Lower leg skin (tissue), 4 donors: Measurements from ENCODE around the gene LRRC14B. TPM values are rescaled to one million over a fixed set of nuclear protein-coding genes. Genes with fewer than 3 reads are reported as not detected.
"Not testable (repeated sequence)": the region's sequence is repeated elsewhere in the genome, so short reads cannot be mapped to it uniquely, and the experiment has no call there.

ENCODE experiments used
- DNase-seq, 2 donors: peaks; one replicate each; pipeline ENCODE4 v3.0.0-alpha.2; 2019; ENCODE audit warnings: low spot score in 2 of 2
- H3K4me3 ChIP-seq: fragments of 200-600 bp; sonication (generic); 2 replicates; pipeline ENCODE4 v1.5.1; 2017; ENCODE audit warnings: mild to moderate bottlenecking, low read depth; ENCODE audit not compliant: poor library complexity, severe bottlenecking
- CTCF ChIP-seq, 3 donors: fragments of 450-650 bp; IDR thresholded peaks; one replicate each; pipeline ENCODE4 v1.5.1; 2016; ENCODE audit warnings: antibody characterized with exemption in 3 of 3, mild to moderate bottlenecking in 3 of 3, moderate library complexity in 2 of 3
- POLR2A ChIP-seq, 2 donors: fragments of 450-650 bp; IDR thresholded peaks; one replicate each; pipeline ENCODE4 v1.6.1; 2016 to 2017; ENCODE audit warnings: antibody characterized with exemption in 2 of 2, mild to moderate bottlenecking in 1 of 2, moderate library complexity in 1 of 2
- WGBS, 2 donors: methylation state at CpG; one replicate each; pipeline ENCODE4 v1.1.5; 2018; 5-methylcytosine and 5-hydroxymethylcytosine counted together
- intact Hi-C: fragments of 100-400 bp; cut with DNase I; formaldehyde crosslinking; loops from one replicate; pipeline ENCODE4 v1.15.0; 2023; ENCODE audit warnings: low total_unique reads
- total RNA-seq, 4 donors: library from RNA; depleted of rRNA; stranded (reverse); fragments of >200 nt; gene quantifications; one replicate each; pipeline ENCODE4 v1.1.0, GENCODE V29; 2016

LRRC14B gene
- total RNA-seq, 4 donors from 2014 or later: not detected

DNA sequence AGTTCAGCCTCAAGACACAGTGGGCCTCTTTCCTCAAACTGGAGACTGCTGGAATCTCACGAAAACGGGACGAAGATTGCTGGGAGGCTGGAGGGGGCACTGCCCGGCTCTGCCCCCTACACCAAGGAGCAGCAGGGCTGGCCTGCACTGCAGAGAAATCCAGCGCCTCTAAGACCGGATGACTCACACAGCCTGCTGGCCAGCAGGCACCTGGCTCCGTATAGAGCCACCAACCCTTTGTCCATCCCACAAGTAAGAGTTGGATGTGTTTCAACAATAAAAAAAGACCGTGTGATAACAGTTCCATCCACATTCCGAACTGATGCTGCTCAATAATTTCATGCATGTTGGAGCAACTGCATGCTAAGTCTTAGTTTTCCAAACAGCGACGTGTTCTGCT lies 15.1 kb downstream of the LRRC14B start:
- TF ChIP-seq POLR2A (IDR thresholded peaks at IDR 0.05) (no peak), CTCF (IDR thresholded peaks at IDR 0.05) (no peak)
- H3K4me3 ChIP-seq: no peak overlapping the region
- intact Hi-C loops: no loop called here
- 71 to 82% methylated on average over 11 of the region's 11 CpGs for WGBS, 2 donors
- no peak for DNase-seq

DNA sequence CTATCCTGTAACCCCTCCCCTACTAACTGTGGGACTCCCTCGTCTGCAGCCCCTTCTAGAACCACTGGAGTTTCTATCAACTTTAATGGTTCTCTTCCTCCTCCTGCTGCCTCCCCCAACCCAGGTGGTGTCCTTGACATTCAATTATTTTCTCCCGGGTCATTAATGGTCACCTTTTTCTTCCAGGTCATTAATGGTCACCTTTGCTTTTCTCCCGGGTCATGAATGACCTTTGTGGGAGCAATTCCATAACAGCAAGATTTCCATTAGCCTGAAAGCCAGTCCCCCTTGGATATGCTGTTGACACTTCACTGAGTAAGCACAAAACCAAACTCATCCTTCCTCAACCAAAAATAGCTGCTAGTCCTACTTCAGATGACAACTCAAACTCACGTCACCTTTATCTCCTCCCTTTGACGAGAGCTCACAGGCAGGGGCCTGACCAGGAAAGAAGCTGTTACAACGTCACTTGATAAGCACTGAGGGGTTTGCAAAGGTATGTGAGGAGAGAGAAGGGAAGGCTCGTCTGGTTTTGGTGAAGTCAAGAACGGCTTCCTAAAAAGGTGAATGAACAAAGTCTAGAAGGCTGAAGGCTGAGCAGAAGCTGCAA lies 15.7 kb downstream of the LRRC14B start:
- no peak overlapping the region for H3K4me3 ChIP-seq
- TF ChIP-seq POLR2A (IDR thresholded peaks at IDR 0.05): no peak
- no peak for TF ChIP-seq CTCF (IDR thresholded peaks at IDR 0.05)
- intact Hi-C loops: no loop called here
- DNase-seq: no peak
- WGBS, 2 donors: 88 to 91% methylated on average over 8 of the region's 8 CpGs

- TF ChIP-seq CTCF (IDR thresholded peaks at IDR 0.05) (no peak), POLR2A (IDR thresholded peaks at IDR 0.05) (no peak)
- WGBS, 2 donors: 80 to 83% methylated on average over 14 of the region's 14 CpGs
- DNase-seq: no peak
- H3K4me3 ChIP-seq: no peak overlapping the region
- intact Hi-C loops: no loop called here
Measured at GRCh38 chr5:207599-207998, 16.3 kb downstream of the LRRC14B start.

- no peak overlapping the region for H3K4me3 ChIP-seq
- DNase-seq: no peak
- TF ChIP-seq POLR2A (IDR thresholded peaks at IDR 0.05) (no peak), CTCF (IDR thresholded peaks at IDR 0.05) (no peak)
- intact Hi-C loops: no loop called here
- WGBS, 2 donors: 80 to 82% methylated on average over 15 of the region's 15 CpGs
Measured at GRCh38 chr5:208449-209114, 17.3 kb downstream of the LRRC14B start.

DNA sequence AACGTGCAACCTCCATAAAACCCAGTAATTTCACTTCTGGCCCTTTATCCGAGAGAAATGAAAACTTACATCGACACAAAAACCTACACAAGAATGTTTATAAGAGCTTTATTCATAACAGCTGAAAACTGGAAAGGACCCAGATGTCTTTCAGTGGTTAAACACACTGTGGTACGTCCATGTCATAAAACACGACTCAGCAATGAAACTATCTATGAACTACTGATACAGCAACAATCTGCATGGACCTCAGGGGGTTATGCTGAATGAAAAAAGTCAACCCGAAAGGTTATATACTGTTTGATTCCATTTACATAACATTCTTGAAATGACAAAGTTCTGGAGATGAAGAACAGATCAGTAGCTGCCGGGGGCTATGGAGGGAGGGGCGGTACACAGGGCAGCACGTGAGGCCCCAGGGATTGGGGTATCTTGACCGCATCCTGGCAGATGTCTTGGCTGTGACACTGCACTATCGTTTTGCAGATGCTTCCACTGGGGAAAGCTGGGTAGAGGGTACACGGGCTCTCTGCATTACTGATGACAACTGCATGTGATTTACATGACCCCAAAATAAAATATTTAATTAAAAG lies 22.6 kb downstream of the LRRC14B start:
- DNase-seq: no peak
- no peak overlapping the region for H3K4me3 ChIP-seq
- no peak for TF ChIP-seq CTCF (IDR thresholded peaks at IDR 0.05)
- no peak for TF ChIP-seq POLR2A (IDR thresholded peaks at IDR 0.05)
- intact Hi-C loops: no loop called here
- WGBS, 2 donors: 92 to 93% methylated on average over 12 of the region's 12 CpGs

- H3K4me3 ChIP-seq, DNase-seq, intact Hi-C loops: not testable (repeated sequence)
- WGBS, 2 donors: 36 to 41% methylated on average over 2 of the region's 2 CpGs
Measured at GRCh38 chr5:215256-215655, 24.0 kb downstream of the LRRC14B start.

DNA sequence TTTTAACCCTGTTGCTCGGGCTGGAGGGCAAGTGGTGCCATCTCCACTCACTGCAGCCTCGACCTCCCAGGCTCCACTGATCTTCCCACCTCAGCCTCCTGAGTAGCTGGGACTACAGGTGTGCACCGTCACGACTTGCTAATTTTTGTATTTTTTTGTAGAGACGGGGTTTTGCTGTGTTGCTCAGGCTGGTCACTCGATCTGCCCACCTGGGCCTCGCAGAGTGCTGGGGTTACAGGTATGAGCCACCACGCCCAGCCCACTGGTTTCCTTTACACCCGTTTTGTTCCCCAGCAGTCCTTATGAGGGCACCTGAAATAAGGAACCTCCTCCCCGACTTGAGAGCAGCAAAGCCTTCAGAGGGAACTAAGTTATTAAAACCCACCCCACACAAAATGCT lies 24.8 kb downstream of the LRRC14B start:
- 79 to 82% methylated on average over 9 of the region's 10 CpGs for WGBS, 2 donors

More for the DNA sequence above, 24.8 kb downstream of the LRRC14B start:
- H3K4me3 ChIP-seq, intact Hi-C loops, DNase-seq: not testable (repeated sequence)
